ENCODE measurements around the gene ZNF500.

- TF ChIP-seq CTCF (IDR thresholded peaks at IDR 0.05) (no peak), POLR2A (IDR thresholded peaks at IDR 0.05) (no peak)
Measured at GRCh38 chr16:4783951-4784336, 17.0 kb upstream of the ZNF500 start.
